HCT116 (cell line): Measurements from ENCODE around the gene FGF16. TPM values are rescaled to one million over a fixed set of nuclear protein-coding genes. Genes with fewer than 3 reads are reported as not detected.

Experiments
- ATAC-seq: fragments of 200-7000 bp; cut with Tn5 transposase; 2 replicates; pipeline ENCODE4 v1.9.1; 2020; ENCODE audit warnings: mild to moderate bottlenecking, moderate library complexity
- BruUV-seq: library from RNA; stranded (reverse); fragments of 400-500 nt; replicated peaks from 2 replicates; lab custom pipeline; 2021; lab: Mats Ljungman, UMichigan
- CTCF ChIA-PET: fragments of 300-600 bp; sonication (Branson Sonifier 250); formaldehyde crosslinking; loops from one replicate; lab custom pipeline; 2021; ENCODE audit warnings: antibody characterized with exemption; lab: Charles Lee
- POLR2A ChIA-PET: fragments of 300-600, 350-600 bp; sonication (Branson Sonifier 250); formaldehyde crosslinking; loops from one replicate; lab custom pipeline; 2021; ENCODE audit warnings: antibody characterized with exemption; lab: Charles Lee
- RAD21 ChIA-PET, 2 experiments: fragments of 300-600 bp; sonication (Branson Sonifier 250); formaldehyde crosslinking; loops; one replicate each; lab custom pipeline; 2023; ENCODE audit warnings: low total read pairs in 2 of 2; ENCODE audit not compliant: uncharacterized antibody in 2 of 2, unreplicated experiment in 2 of 2, low non-redundant PET in 1 of 2; lab: Charles Lee
- DNase-seq: peaks from one replicate; pipeline ENCODE4 v3.0.0-alpha.2; 2010; ENCODE audit warnings: low read depth, low spot score
- H2AFZ ChIP-seq: fragments of 200-600 bp; shearing (Covaris generic), sonication (generic); 2 replicates; pipeline ENCODE4 v1.6.1; 2017; ENCODE audit warnings: low read depth, mixed run types, mixed read lengths, antibody characterized with exemption, low read length; ENCODE audit not compliant: poor library complexity, severe bottlenecking
- H3K27ac ChIP-seq: 2 replicates; pipeline ENCODE4 v1.5.1; 2012; ENCODE audit warnings: low read depth, low read length
- H3K27me3 ChIP-seq: fragments of 200-600 bp; sonication (generic); 2 replicates; pipeline ENCODE4 v1.6.1; 2016; ENCODE audit warnings: mixed run types, low read length, mixed read lengths; ENCODE audit not compliant: insufficient read depth
- H3K36me3 ChIP-seq, 2 experiments: fragments of 200-500 bp in 1 of 2; fragments of 200-600 bp in 1 of 2; sonication (Bioruptor generic) in 1 of 2; sonication (generic) in 1 of 2; 2 replicates each; pipeline versions ENCODE4 v1.5.1 to v1.6.1; 2014 to 2016; ENCODE audit warnings: low read length in 2 of 2, inconsistent platforms in 1 of 2, mixed read lengths in 1 of 2, mixed run types in 1 of 2; ENCODE audit not compliant: insufficient read depth in 2 of 2, control insufficient read depth in 1 of 2
- H3K4me1 ChIP-seq, 2 experiments: fragments of 200-600 bp in 1 of 2; sonication (generic) in 1 of 2; 2 replicates each; pipeline versions ENCODE4 v1.5.1 to v1.6.1; 2012 to 2017; ENCODE audit warnings: low read length in 2 of 2, inconsistent platforms in 1 of 2, mild to moderate bottlenecking in 1 of 2, mixed read lengths in 1 of 2, mixed run types in 1 of 2, moderate library complexity in 1 of 2; ENCODE audit not compliant: insufficient read depth in 2 of 2, control insufficient read depth in 1 of 2
- H3K4me2 ChIP-seq: fragments of 200-600 bp; sonication (generic); 2 replicates; pipeline ENCODE4 v1.6.1; 2017; ENCODE audit warnings: mixed run types, low read length, mixed read lengths
- H3K4me3 ChIP-seq, 2 experiments: fragments of 200-600 bp in 1 of 2; sonication (generic) in 1 of 2; replicated peaks in 1 of 2; 2 replicates each; pipeline ENCODE4 v1.5.1; 2011 to 2016; ENCODE audit warnings: low read length in 2 of 2, control low read depth in 1 of 2, low read depth in 1 of 2, mild to moderate bottlenecking in 1 of 2, mixed read lengths in 1 of 2, mixed run types in 1 of 2
- H3K79me2 ChIP-seq: fragments of 200-600 bp; sonication (generic); 2 replicates; pipeline ENCODE4 v1.6.1; 2017; ENCODE audit warnings: mild to moderate bottlenecking, mixed run types, low read length, moderate library complexity, mixed read lengths; ENCODE audit not compliant: insufficient read depth
- H3K9ac ChIP-seq: fragments of 200-600 bp; sonication (generic); 2 replicates; pipeline ENCODE4 v1.6.1; 2016; ENCODE audit warnings: low read length, mixed read lengths
- H3K9me2 ChIP-seq: fragments of 200-600 bp; sonication (generic), shearing (Covaris generic); 2 replicates; pipeline ENCODE4 v1.6.1; 2017; ENCODE audit warnings: mixed run types, mild to moderate bottlenecking, moderate library complexity; ENCODE audit not compliant: insufficient read depth
- H3K9me3 ChIP-seq, 2 experiments: fragments of 200-500 bp in 1 of 2; fragments of 200-600 bp in 1 of 2; sonication (Bioruptor generic) in 1 of 2; sonication (generic) in 1 of 2; 2 replicates each; pipeline ENCODE4 v1.6.1; 2014 to 2017; ENCODE audit warnings: low read length in 2 of 2, mixed read lengths in 2 of 2, inconsistent platforms in 1 of 2, low read depth in 1 of 2, mild to moderate bottlenecking in 1 of 2, mixed run types in 1 of 2, moderate library complexity in 1 of 2; ENCODE audit not compliant: control insufficient read depth in 1 of 2, insufficient read depth in 1 of 2
- H4K20me1 ChIP-seq: fragments of 200-600 bp; sonication (generic), shearing (Covaris generic); 2 replicates; pipeline ENCODE4 v1.6.1; 2017; ENCODE audit warnings: mixed run types, mild to moderate bottlenecking, moderate library complexity; ENCODE audit not compliant: insufficient read depth
- EGR1 ChIP-seq: IDR thresholded peaks from 2 replicates; pipeline ENCODE4 v1.6.1; 2012; ENCODE audit warnings: low read depth
- ELF1 ChIP-seq: IDR thresholded peaks from 2 replicates; pipeline ENCODE4 v1.6.1; 2012; ENCODE audit warnings: low read depth, borderline replicate concordance
- EZH2 ChIP-seq: fragments of 200-600 bp; sonication (generic); IDR thresholded peaks from 2 replicates; pipeline ENCODE4 v1.6.1; 2017; ENCODE audit warnings: antibody characterized with exemption, mixed run types
- EZH2phosphoT487 ChIP-seq: fragments of 200-600 bp; IDR thresholded peaks from 2 replicates; pipeline ENCODE4 v1.6.1; 2018; ENCODE audit warnings: antibody characterized with exemption, borderline replicate concordance
- FOSL1 ChIP-seq: IDR thresholded peaks from 2 replicates; pipeline ENCODE4 v1.6.1; 2012; ENCODE audit warnings: low read depth
- JUND ChIP-seq: IDR thresholded peaks from 2 replicates; pipeline ENCODE4 v1.6.1; 2012
- POLR2A ChIP-seq: IDR thresholded peaks from 2 replicates; pipeline ENCODE4 v1.7.0; 2011; ENCODE audit warnings: borderline replicate concordance; ENCODE audit not compliant: insufficient read depth, insufficient read length; ENCODE audit errors: extremely low read depth
- RAD21 ChIP-seq: IDR thresholded peaks from 2 replicates; pipeline ENCODE4 v1.6.1; 2012; ENCODE audit warnings: low read depth, mild to moderate bottlenecking
- SIN3A ChIP-seq: IDR thresholded peaks from 2 replicates; pipeline ENCODE4 v1.6.1; 2012; ENCODE audit warnings: low read depth
- SP1 ChIP-seq: IDR thresholded peaks from 2 replicates; pipeline ENCODE4 v1.6.1; 2012; ENCODE audit warnings: low read depth
- TCF7L2 ChIP-seq: IDR thresholded peaks from 2 replicates; pipeline ENCODE4 v1.7.0; 2011; ENCODE audit warnings: borderline replicate concordance, inconsistent platforms; ENCODE audit not compliant: insufficient read depth, insufficient read length; ENCODE audit errors: extremely low read depth
- YY1 ChIP-seq: IDR thresholded peaks from 2 replicates; pipeline ENCODE4 v1.6.1; 2011; ENCODE audit warnings: low read length, low read depth, moderate library complexity, mild to moderate bottlenecking; ENCODE audit not compliant: insufficient replicate concordance; ENCODE audit errors: extremely low read depth
- ZFX ChIP-seq: fragments of 450-650 bp; IDR thresholded peaks from 2 replicates; pipeline ENCODE4 v1.6.1; 2017
- ZNF274 ChIP-seq: fragments of 200-500 bp; sonication (Bioruptor generic); IDR thresholded peaks from 2 replicates; pipeline ENCODE4 v1.6.1; 2014; ENCODE audit warnings: mild to moderate bottlenecking, low read depth, low read length, inconsistent platforms
- intact Hi-C: fragments of 100-400 bp; cut with micrococcal nuclease; formaldehyde crosslinking; loops from 2 replicates; pipeline ENCODE4 v1.10.0; 2022
- total RNA-seq: library from RNA; stranded (reverse); gene quantifications from one replicate; pipeline ENCODE4 v1.2.1, GENCODE V29; 2021; ENCODE audit not compliant: unreplicated experiment
- TF ChIP-seq, protein P1 (sequence below), 3 experiments: fragments of 200-600 bp in 1 of 3; sonication (generic) in 1 of 3; IDR thresholded peaks in 2 of 3; conservative IDR thresholded peaks in 1 of 3; 2 replicates each; pipeline ENCODE4 v1.5.1; 2012 to 2017; ENCODE audit warnings: low read depth in 2 of 3, low read length in 2 of 3, antibody characterized with exemption in 1 of 3, borderline replicate concordance in 1 of 3, control low read depth in 1 of 3, mild to moderate bottlenecking in 1 of 3, mixed read lengths in 1 of 3, mixed run types in 1 of 3, moderate library complexity in 1 of 3; ENCODE audit not compliant: insufficient read depth in 1 of 3
- TF ChIP-seq, protein P2 (sequence below): IDR thresholded peaks from 2 replicates; pipeline ENCODE4 v1.6.1; 2012

FGF16 gene
- total RNA-seq, 1 experiment from 2014 or later = not detected

DNA sequence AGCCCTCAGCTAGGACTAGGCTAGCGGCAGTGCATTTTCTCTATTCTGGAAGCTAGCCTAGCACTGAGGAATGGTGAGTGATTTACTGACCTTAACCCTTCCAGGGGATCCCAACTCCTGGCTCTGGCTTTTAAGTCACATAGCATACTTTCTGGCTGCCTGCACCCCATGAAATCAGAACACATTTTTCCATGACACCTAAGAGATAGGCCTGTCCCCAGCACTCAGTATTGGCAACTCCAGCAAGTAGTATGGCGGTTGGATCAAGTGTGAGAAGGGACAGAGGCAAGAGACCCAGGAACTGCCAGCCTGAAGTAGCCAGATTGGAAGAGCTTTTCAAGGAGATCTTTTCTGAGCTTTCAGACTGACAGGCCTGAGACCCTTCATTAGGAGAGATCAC, 8.2 kb downstream of the FGF16 start:
- H3K9me3 ChIP-seq = no peaks in the 10 kb centered on the region
- no peak overlapping the region for H3K4me2 ChIP-seq
- ChIA-PET RAD21 (no interaction called here), CTCF (no interaction called here), POLR2A (no interaction called here)
- no peaks in the 10 kb centered on the region for H3K9me2 ChIP-seq
- no peak overlapping the region for H3K4me3 ChIP-seq
- no peak overlapping the region for H3K27ac ChIP-seq
- H3K36me3 ChIP-seq = no peaks in the 10 kb centered on the region
- no TSS peak for BruUV-seq
- no peaks in the 10 kb centered on the region for H3K27me3 ChIP-seq
- H2AFZ ChIP-seq = no peak overlapping the region
- H3K4me1 ChIP-seq = no peaks in the 10 kb centered on the region
- intact Hi-C loops = no loop called here
- H4K20me1 ChIP-seq = no peaks in the 10 kb centered on the region
- no peak for TF ChIP-seq EZH2
- TF ChIP-seq TCF7L2 = no peak
- TF ChIP-seq EGR1 = no peak
- no peak for TF ChIP-seq JUND
- TF ChIP-seq POLR2A = no peak
- TF ChIP-seq, protein P1, sequence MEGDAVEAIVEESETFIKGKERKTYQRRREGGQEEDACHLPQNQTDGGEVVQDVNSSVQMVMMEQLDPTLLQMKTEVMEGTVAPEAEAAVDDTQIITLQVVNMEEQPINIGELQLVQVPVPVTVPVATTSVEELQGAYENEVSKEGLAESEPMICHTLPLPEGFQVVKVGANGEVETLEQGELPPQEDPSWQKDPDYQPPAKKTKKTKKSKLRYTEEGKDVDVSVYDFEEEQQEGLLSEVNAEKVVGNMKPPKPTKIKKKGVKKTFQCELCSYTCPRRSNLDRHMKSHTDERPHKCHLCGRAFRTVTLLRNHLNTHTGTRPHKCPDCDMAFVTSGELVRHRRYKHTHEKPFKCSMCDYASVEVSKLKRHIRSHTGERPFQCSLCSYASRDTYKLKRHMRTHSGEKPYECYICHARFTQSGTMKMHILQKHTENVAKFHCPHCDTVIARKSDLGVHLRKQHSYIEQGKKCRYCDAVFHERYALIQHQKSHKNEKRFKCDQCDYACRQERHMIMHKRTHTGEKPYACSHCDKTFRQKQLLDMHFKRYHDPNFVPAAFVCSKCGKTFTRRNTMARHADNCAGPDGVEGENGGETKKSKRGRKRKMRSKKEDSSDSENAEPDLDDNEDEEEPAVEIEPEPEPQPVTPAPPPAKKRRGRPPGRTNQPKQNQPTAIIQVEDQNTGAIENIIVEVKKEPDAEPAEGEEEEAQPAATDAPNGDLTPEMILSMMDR (IDR thresholded peaks at IDR 0.05 in 2 of 3, conservative IDR thresholded peaks at IDR 0.05 in 1 of 3; ENCODE audit: borderline replicate concordance in 1 of 3, insufficient read depth in 1 of 3, low read depth in 2 of 3, low read length in 2 of 3) = no peak
- TF ChIP-seq SP1 = no peak
- no peak for TF ChIP-seq SIN3A
- no peak for TF ChIP-seq ELF1
- no peak for TF ChIP-seq EZH2phosphoT487
- no peak for TF ChIP-seq ZFX
- TF ChIP-seq YY1 = no peak
- TF ChIP-seq, protein P2, sequence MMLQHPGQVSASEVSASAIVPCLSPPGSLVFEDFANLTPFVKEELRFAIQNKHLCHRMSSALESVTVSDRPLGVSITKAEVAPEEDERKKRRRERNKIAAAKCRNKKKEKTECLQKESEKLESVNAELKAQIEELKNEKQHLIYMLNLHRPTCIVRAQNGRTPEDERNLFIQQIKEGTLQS = no peak
- TF ChIP-seq RAD21 = no peak
- no peak for TF ChIP-seq FOSL1
- TF ChIP-seq ZNF274 = no peak
- no peak for ATAC-seq
- DNase-seq = no peak
- no peaks in the 10 kb centered on the region for H3K79me2 ChIP-seq
- no peak overlapping the region for H3K9ac ChIP-seq
